HG03175 (cell line): ENCODE results near the gene PI4K2B.
"Not testable (repeated sequence)": the region's sequence is repeated elsewhere in the genome, so short reads cannot be mapped to it uniquely, and the experiment has no call there.

Experiments used
- ATAC-seq: cut with Tn5 transposase; IDR thresholded peaks from one replicate; pipeline ENCODE4 v1.9.1; 2021; ENCODE audit warnings: mild to moderate bottlenecking, moderate library complexity; ENCODE audit not compliant: unreplicated experiment

PI4K2B gene

GRCh38 chr4:25240754-25241210 lies 6.9 kb downstream of the PI4K2B start:
- ATAC-seq: peak; percentile 56

- ATAC-seq: not testable (repeated sequence)
Observed at GRCh38 chr4:25242195-25242594, 8.4 kb downstream of the PI4K2B start.

GRCh38 chr4:25245181-25245580 lies 11.3 kb downstream of the PI4K2B start:
- no peak for ATAC-seq

- no peak for ATAC-seq
Observed at GRCh38 chr4:25246680-25247611, 13.1 kb downstream of the PI4K2B start.

GRCh38 chr4:25248875-25249274 lies 15.0 kb downstream of the PI4K2B start:
- not testable (repeated sequence) for ATAC-seq

GRCh38 chr4:25249494-25249893 lies 15.7 kb downstream of the PI4K2B start:
- ATAC-seq: not testable (repeated sequence)

- no peak for ATAC-seq
Observed at GRCh38 chr4:25252230-25253070, 18.6 kb downstream of the PI4K2B start.

GRCh38 chr4:25253071-25253445 lies 19.2 kb downstream of the PI4K2B start:
- ATAC-seq: no peak

GRCh38 chr4:25253786-25254185 lies 20.0 kb downstream of the PI4K2B start:
- not testable (repeated sequence) for ATAC-seq

- ATAC-seq: no peak
Observed at GRCh38 chr4:25258980-25259578, 25.2 kb downstream of the PI4K2B start.

- no peak for ATAC-seq
Observed at GRCh38 chr4:25271866-25272265, 38.0 kb downstream of the PI4K2B start.

- ATAC-seq: no peak
Observed at GRCh38 chr4:25280210-25280609, 46.4 kb downstream of the PI4K2B start.

- ATAC-seq: no peak
Observed at GRCh38 chr4:25283948-25284347, 50.1 kb downstream of the PI4K2B start.

GRCh38 chr4:25284466-25284865 lies 50.6 kb downstream of the PI4K2B start:
- ATAC-seq: no peak

- ATAC-seq: no peak
Observed at GRCh38 chr4:25290490-25291067, 56.7 kb downstream of the PI4K2B start.

- no peak for ATAC-seq
Observed at GRCh38 chr4:25291158-25291733, 57.4 kb downstream of the PI4K2B start.

- ATAC-seq: no peak
Observed at GRCh38 chr4:25297528-25298242, 63.9 kb downstream of the PI4K2B start.

- ATAC-seq: no peak
Observed at GRCh38 chr4:25299476-25300203, 65.8 kb downstream of the PI4K2B start.

- ATAC-seq: no peak
Observed at GRCh38 chr4:25301471-25301870, 67.6 kb downstream of the PI4K2B start.
